Epithelial cell of esophagus (primary cell): ENCODE data around the gene PAWR.
"Not testable (repeated sequence)": the region's sequence is repeated elsewhere in the genome, so short reads cannot be mapped to it uniquely, and the experiment has no call there.

Source experiments
- DNase-seq: peaks from one replicate; pipeline ENCODE4 v3.0.0; 2010; ENCODE audit warnings: low read depth
- H3K4me3 ChIP-seq: 2 replicates; pipeline ENCODE4 v1.5.1; 2011; ENCODE audit warnings: mild to moderate bottlenecking, low read length, control low read depth
- CTCF ChIP-seq: IDR thresholded peaks from 2 replicates; pipeline ENCODE4 v1.5.1; 2011; ENCODE audit warnings: low read depth, mild to moderate bottlenecking, low read length, control low read depth, inconsistent platforms; ENCODE audit not compliant: insufficient read depth; ENCODE audit errors: missing control alignments

PAWR gene

GRCh38 chr12:79652521-79652920 is 38.2 kb downstream of the PAWR start:
- TF ChIP-seq CTCF: no peak
- no peak for DNase-seq
- no peak overlapping the region for H3K4me3 ChIP-seq

- no peak for TF ChIP-seq CTCF
- DNase-seq: no peak
Observed at GRCh38 chr12:79650440-79650839, 40.3 kb downstream of the PAWR start.

GRCh38 chr12:79648881-79649280 is 41.9 kb downstream of the PAWR start:
- TF ChIP-seq CTCF: no peak
- no peak overlapping the region for H3K4me3 ChIP-seq
- DNase-seq: no peak

More at GRCh38 chr12:79650440-79650839, 40.3 kb downstream of the PAWR start:
- H3K4me3 ChIP-seq: no peak overlapping the region

- not testable (repeated sequence) for H3K4me3 ChIP-seq, DNase-seq
Observed at GRCh38 chr12:79646843-79647242, 43.9 kb downstream of the PAWR start.

GRCh38 chr12:79645235-79645630 is 45.5 kb downstream of the PAWR start:
- no peak for DNase-seq

GRCh38 chr12:79644274-79645234 is 46.2 kb downstream of the PAWR start:
- TF ChIP-seq CTCF: no peak

More at GRCh38 chr12:79645235-79645630, 45.5 kb downstream of the PAWR start:
- no peak overlapping the region for H3K4me3 ChIP-seq
- TF ChIP-seq CTCF: no peak

GRCh38 chr12:79643821-79644220 is 46.9 kb downstream of the PAWR start:
- TF ChIP-seq CTCF: no peak
- DNase-seq: no peak
- no peak overlapping the region for H3K4me3 ChIP-seq

More at GRCh38 chr12:79644274-79645234, 46.2 kb downstream of the PAWR start:
- DNase-seq: no peak
- no peak overlapping the region for H3K4me3 ChIP-seq
